K562 treated with DMSO at 1 percent for 12 hours (cell line): ENCODE measurements around the gene RBBP4. TPM values are rescaled to one million over a fixed set of nuclear protein-coding genes. Genes with fewer than 3 reads are reported as not detected.

Source experiments
- total RNA-seq: library from RNA; unstranded; fragments of 300-600 nt; gene quantifications from 2 replicates; pipeline ENCODE4 v1.2.3, GENCODE V29; 2022; ENCODE audit not compliant: insufficient read depth

RBBP4 gene
- 128 and 292 TPM in 2 replicates for total RNA-seq

DNA sequence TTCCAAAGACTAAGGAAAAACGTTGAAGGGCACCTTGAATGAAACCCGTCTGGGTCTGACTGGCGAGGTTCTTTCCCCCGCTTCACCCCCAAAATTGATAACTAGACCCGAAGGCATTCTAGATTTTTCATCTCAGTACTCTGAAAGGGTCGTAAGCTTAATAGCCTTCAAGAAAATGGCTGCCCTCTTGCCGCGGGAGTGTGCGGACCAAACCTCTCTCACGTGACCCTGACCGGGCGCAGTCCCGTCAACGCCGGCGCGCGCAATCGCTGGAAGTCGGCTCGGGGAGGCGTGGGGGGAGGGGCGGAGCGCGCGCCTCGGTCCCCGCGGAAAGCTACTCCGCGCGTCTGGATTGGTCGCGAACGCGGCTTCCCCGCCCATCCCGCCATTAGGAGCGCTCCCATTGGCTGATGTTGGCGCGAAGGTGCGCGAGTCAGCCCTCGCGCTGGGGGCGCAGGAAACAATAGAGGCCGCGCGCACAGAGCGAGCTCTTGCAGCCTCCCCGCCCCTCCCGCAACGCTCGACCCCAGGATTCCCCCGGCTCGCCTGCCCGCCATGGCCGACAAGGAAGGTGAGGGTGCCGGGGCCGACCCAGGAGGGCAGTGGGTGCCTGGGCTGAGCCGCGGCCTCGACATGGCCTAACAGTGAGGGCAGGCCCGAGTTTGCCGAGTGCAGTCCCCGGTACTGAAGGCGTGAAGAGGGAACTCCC is at the start of gene RBBP4:
Gene RBBP4 (plus strand): TSS at position 457 of the 709 bp plus-strand sequence. CDS start 99 bp downstream, at position 556.

DNA sequence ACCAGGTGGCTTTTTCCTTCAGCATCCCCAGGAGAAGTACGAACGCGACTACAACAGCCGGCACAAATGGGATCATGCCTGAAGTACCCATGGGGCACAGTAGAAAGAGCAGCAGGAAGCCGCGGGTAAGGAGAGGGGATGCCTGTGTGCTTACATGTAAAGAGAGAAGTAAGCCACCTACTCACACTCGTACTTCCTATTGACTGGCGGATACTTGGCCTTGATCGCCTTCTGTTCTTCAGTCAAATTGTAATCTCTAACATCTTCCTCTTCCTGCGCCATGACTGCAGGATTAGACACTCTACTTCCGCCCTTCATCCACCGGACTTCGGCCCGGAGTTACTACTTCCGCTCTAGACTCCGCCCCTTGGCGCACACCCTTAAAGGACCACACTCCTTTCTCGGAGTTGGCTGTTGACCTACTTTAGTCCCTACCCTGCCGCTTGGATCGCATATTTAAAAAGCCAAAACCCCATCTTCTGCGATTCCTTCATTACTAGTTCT is 708 bp upstream of the RBBP4 start, which contains the start of gene ZBTB8OS:
Gene ZBTB8OS (minus strand): TSS at position 303 of the 504 bp plus-strand sequence. CDS start 21 bp downstream, at position 282.

DNA sequence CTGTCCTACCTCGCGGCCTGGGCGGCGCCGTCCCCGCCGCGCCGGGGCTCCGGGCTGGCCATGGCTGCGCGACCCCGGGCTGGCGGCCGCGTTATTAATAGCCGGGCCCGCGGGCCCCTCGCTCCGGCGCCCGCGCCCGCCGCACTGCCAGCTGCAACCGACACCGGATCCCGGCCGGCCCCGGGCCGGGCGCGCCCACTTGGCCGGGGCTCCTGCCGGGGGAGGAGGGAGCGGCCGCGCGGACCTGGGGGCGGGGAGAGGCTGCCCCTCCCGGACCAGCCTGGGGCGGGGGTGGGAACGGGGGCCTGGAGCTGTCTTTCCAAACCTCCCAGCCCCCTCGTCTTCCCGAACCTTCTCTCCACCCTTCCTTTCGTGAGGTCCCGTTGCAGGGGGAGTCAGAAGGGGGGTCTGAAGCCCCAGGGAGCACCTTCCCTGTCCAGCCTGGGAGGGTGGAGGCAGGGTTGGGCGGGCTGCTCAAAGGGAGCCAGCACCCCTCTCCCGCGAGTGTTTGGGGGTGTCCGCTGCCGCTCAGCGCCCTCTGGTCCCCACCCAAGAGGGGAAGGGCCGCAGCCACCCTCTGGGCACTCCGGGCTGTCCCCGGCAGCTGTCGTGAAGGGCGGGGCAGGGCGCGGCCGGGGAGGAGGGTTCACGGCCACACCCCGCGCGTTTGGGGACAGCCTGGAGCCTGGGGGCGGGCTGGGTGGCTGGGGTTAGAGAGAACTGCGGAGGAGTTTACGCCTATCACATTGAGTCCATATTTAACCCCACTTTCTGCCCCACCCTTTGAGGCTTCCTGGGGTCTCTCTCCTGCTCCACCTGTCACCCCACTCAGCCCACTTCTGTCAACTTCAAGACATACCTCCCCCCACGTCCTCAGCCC is 51.8 kb downstream of the RBBP4 start, which contains the start of gene SYNC:
Gene SYNC (minus strand): TSS at position 172 of the 880 bp plus-strand sequence. CDS start 110 bp downstream, at position 62.

Other genes starting within 250 kb of the RBBP4 start
- gene ZBTB8B, start 186.1 kb upstream of the RBBP4 start, total RNA-seq: not detected in 2 replicates
- gene ZBTB8A, start 111.8 kb upstream of the RBBP4 start, total RNA-seq: not detected in 2 replicates
- 38.8 and 40.0 TPM in 2 replicates for gene ZBTB8OS, start 658 bp upstream of the RBBP4 start, total RNA-seq
- gene SYNC, start 51.6 kb downstream of the RBBP4 start, total RNA-seq: 0.36 and 0.60 TPM in 2 replicates
- gene YARS1, start 166.2 kb downstream of the RBBP4 start, total RNA-seq: 234 and 408 TPM in 2 replicates
- gene S100PBP, start 166.4 kb downstream of the RBBP4 start, total RNA-seq: 6.7 and 16.1 TPM in 2 replicates
- gene FNDC5, start 219.7 kb downstream of the RBBP4 start, total RNA-seq: not detected in 2 replicates
- not detected in 2 replicates for gene HPCA, start 235.3 kb downstream of the RBBP4 start, total RNA-seq